ENCODE measurements around the gene DHX34.
"Not testable (repeated sequence)": the region's sequence is repeated elsewhere in the genome, so short reads cannot be mapped to it uniquely, and the experiment has no call there.

Gene DHX34, protein sequence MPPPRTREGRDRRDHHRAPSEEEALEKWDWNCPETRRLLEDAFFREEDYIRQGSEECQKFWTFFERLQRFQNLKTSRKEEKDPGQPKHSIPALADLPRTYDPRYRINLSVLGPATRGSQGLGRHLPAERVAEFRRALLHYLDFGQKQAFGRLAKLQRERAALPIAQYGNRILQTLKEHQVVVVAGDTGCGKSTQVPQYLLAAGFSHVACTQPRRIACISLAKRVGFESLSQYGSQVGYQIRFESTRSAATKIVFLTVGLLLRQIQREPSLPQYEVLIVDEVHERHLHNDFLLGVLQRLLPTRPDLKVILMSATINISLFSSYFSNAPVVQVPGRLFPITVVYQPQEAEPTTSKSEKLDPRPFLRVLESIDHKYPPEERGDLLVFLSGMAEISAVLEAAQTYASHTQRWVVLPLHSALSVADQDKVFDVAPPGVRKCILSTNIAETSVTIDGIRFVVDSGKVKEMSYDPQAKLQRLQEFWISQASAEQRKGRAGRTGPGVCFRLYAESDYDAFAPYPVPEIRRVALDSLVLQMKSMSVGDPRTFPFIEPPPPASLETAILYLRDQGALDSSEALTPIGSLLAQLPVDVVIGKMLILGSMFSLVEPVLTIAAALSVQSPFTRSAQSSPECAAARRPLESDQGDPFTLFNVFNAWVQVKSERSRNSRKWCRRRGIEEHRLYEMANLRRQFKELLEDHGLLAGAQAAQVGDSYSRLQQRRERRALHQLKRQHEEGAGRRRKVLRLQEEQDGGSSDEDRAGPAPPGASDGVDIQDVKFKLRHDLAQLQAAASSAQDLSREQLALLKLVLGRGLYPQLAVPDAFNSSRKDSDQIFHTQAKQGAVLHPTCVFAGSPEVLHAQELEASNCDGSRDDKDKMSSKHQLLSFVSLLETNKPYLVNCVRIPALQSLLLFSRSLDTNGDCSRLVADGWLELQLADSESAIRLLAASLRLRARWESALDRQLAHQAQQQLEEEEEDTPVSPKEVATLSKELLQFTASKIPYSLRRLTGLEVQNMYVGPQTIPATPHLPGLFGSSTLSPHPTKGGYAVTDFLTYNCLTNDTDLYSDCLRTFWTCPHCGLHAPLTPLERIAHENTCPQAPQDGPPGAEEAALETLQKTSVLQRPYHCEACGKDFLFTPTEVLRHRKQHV

DNA sequence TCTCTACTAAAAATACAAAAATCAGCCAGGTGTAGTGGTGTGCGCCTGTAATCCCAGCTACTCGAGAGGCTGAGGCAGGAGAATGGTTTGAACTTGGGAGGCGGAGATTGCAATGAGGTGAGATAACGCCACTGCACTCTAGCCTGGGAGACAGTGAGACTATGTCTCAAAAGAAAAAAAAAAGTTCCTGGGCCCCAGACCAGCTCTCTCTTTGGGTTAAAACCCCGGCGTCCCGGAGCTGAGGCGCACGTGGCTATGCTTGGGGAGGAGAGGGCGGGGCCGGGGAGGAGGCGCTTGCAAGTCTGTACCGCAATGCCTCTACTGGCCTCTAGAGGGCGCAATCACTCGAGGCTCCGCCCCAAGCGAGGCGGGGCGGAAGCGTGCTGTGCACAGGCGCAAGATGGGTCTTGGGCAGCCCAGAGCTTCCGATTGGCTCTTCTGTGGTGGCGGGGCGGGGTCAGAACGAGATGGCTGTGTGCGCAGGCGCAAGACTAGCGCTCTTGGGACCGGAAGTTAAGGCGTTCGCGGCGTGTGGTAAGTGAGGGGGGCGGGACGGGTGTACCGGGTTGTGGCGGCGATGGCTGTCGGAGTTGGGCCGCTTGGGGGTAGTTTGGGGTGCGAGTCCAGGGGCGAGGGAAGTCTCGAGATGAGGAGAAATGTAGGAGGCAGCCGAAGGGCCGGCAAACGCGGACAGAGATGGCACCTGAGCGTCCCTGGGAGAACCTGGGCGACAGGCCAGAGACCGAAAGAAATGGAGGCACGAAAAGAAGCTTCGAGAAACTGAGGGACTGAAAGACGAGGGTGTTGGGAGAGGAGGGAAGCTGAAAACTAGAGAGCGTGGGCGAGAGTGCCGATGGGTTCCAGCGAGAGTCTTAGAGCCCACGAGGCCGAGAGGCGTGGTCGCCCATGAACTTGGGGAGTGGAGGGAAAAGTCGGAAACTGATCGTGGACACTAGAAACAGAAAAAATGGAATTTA lies at the start of gene DHX34:
Gene DHX34, plus strand, starts transcription at position 497 of the 977 bp plus-strand sequence. CDS start 3,716 bp downstream, outside the sequence.
- H3K4me3 Mint-ChIP-seq: peak within 1 kb of the TSS; percentile 97
- no peaks in the 10 kb centered on the region for H3K9me3 Mint-ChIP-seq (ENCODE audit: low read depth)
- H3K27ac Mint-ChIP-seq: peak within 1 kb of the TSS; percentile 96
- peaks cover 10% of the 10 kb centered on the region for H3K36me3 Mint-ChIP-seq
- H3K27me3 Mint-ChIP-seq: no peaks in the 10 kb centered on the region
- H3K4me1 Mint-ChIP-seq (ENCODE audit: low read depth): peaks cover 40% of the 10 kb centered on the region

DNA sequence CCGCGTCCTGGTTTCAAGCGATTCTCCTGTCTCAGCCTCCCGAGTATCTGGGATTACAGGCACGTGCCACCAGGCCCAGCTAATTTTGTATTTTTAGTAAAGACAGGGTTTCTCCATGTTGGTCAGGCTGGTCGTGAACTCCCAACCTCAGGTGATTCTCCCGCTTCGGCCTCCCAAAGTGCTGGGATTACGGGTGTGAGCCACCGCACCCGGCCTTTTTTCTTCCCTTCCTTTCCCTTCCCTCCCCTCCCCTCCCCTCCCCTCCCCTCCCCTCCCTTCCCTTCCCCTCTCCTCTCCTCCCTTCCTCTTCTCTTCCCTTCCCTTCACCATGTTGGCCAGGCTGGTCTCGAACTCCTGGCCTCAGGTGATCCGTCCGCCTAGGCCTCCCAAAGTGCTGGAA lies 48.2 kb upstream of the DHX34 start:
- H3K27me3 Mint-ChIP-seq; H3K9me3 Mint-ChIP-seq (ENCODE audit: low read depth); H3K27ac Mint-ChIP-seq; H3K4me1 Mint-ChIP-seq (ENCODE audit: low read depth); H3K36me3 Mint-ChIP-seq; H3K4me3 Mint-ChIP-seq: not testable (repeated sequence)

DNA sequence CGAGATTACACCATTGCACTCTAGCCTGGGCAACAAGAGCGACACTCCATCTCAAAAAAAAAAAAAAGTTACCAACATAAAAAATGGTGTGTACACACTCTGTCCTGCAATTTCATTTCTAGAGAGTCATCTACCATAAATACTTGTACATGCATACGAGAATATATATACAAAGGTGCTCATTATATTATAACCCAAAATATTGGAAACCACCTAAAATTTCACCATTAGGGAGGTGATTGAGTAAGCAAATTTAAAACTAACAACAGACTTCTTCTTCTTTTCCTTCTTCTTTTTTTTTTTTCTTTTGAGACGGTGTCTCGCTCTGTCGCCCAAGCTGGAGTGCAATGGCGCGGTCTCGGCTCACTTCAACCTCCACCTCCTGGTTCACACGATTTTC lies 46.9 kb upstream of the DHX34 start:
- no peak overlapping the region for H3K27ac Mint-ChIP-seq
- H3K36me3 Mint-ChIP-seq: no peaks in the 10 kb centered on the region
- no peak overlapping the region for H3K4me3 Mint-ChIP-seq
- peaks cover 6% of the 10 kb centered on the region for H3K27me3 Mint-ChIP-seq
- H3K9me3 Mint-ChIP-seq (ENCODE audit: low read depth): no peaks in the 10 kb centered on the region
- peaks cover 6% of the 10 kb centered on the region for H3K4me1 Mint-ChIP-seq (ENCODE audit: low read depth)

DNA sequence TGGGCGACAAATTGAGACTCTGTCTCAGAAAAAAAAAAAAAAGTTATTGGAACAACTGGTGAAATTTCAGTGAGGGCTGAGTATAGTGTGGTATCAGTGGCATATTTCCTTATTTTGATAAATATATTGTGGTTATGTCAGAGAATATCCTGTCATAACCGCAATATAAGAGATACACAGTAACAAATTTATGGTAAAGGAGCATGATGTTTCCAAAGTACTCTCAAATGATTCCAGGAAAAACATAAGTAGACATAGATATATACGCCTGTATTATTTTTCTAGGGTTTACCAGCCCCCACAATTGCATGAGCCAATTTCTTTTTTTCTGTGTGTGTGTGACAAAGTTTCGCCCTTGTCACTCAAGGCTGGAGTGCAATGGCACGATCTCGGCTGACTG lies 45.1 kb upstream of the DHX34 start:
- H3K4me3 Mint-ChIP-seq: no peak overlapping the region
- no peaks in the 10 kb centered on the region for H3K9me3 Mint-ChIP-seq (ENCODE audit: low read depth)

DNA sequence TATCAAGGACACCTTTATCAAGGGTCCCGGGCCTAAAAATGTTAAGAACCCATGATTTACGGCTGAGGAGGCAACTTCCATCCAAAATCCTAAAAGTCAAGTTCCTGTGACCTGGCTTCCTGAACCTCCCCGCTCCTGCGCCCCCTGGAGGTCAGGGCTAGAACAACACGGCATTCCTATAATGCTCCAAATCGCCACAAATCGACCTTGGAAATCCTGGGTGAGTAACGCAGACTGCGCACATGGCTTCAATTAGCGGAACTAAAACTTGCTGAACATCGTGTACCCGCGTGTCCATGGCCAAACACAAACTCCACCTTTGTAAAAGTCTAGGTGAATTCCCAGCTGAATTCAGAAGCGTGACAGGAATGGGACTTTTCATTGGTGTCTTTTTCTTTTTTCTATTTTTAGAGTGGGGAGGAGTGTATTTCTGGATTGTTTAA lies 43.8 kb upstream of the DHX34 start:
- Mint-ChIP-seq H3K27ac (no peak overlapping the region), H3K4me1 (ENCODE audit: low read depth) (peaks cover 6% of the 10 kb centered on the region), H3K4me3 (no peak overlapping the region), H3K9me3 (ENCODE audit: low read depth) (no peaks in the 10 kb centered on the region), H3K36me3 (no peaks in the 10 kb centered on the region), H3K27me3 (peaks cover 6% of the 10 kb centered on the region)

More for the DNA sequence above, 45.1 kb upstream of the DHX34 start:
- no peak overlapping the region for H3K27ac Mint-ChIP-seq
- H3K36me3 Mint-ChIP-seq: no peaks in the 10 kb centered on the region
- peaks cover 6% of the 10 kb centered on the region for H3K4me1 Mint-ChIP-seq (ENCODE audit: low read depth)
- H3K27me3 Mint-ChIP-seq: peaks cover 6% of the 10 kb centered on the region

DNA sequence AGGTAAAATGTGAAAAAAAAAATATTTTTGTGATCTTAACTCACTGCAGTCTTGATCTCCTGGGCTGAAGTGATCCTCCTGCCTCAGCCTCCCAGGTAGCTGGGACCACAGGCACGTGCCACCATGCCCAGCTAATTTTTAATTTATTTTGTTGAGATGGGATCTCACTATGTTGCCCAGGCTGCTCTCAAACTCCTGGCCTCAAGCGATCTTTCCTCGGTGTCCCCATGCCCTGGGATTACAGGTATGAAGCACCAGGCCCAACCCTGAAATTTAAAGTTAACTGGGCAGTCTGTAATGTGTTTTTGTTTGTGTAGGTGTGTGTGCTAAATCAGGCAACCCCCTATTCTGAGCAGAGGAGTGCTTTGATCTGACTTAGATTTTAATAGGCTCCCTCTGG lies 42.8 kb upstream of the DHX34 start:
- no peaks in the 10 kb centered on the region for H3K9me3 Mint-ChIP-seq (ENCODE audit: low read depth)
- H3K27me3 Mint-ChIP-seq: peaks cover 6% of the 10 kb centered on the region
- peaks cover 6% of the 10 kb centered on the region for H3K4me1 Mint-ChIP-seq (ENCODE audit: low read depth)
- no peak overlapping the region for H3K27ac Mint-ChIP-seq
- H3K4me3 Mint-ChIP-seq: no peak overlapping the region
- H3K36me3 Mint-ChIP-seq: no peaks in the 10 kb centered on the region

DNA sequence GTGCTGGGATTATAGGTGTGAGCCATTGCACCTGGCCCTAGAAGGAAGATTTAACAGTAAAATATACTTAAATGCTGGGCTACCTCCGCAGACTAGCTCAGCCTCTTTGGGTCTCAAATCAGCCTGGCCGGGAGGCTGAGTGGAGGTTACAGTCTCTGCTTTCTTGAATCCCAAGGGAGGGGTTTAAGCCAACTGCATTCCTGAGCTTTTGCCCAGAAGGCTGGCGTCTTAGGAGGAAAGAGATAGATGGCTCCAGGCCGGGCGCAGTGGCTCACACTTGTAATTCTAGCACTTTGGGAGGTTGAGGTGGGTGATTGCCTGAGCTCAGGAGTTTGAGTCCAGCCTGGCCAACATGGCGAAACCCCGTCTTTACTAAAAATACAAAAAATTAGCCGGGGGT lies 40.1 kb upstream of the DHX34 start:
- Mint-ChIP-seq H3K27me3 (peaks cover 6% of the 10 kb centered on the region), H3K4me1 (ENCODE audit: low read depth) (peaks cover 6% of the 10 kb centered on the region), H3K9me3 (ENCODE audit: low read depth) (no peaks in the 10 kb centered on the region), H3K27ac (no peak overlapping the region), H3K4me3 (no peak overlapping the region), H3K36me3 (no peaks in the 10 kb centered on the region)

DNA sequence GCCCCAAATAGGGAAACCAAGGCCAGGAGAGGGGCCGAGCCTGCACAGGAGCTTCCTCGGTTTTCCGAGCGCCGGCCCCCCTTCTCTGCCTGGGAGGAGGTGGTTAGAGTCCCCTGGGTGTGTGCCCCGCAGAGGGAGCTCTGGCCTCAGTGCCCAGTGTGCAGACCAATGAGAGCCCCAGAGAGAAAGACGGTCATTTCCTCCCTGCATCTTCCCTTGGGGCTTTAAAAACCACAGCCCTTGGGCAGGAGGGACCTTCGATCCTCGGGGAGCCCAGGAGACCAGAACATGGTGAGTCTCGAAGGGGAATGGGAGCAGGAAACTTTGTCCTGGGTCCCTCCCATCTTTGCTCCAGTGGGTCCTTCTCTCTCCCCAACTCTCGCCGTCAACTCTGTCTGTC lies 39.5 kb upstream of the DHX34 start, which contains the start of gene C5AR1:
Gene C5AR1, plus strand, starts transcription at position 254 of the 400 bp plus-strand sequence. Its CDS starts 35 bp downstream, at position 289.
- no peak within 1 kb of the TSS for H3K4me3 Mint-ChIP-seq
- H3K27ac Mint-ChIP-seq: no peak within 1 kb of the TSS
- no peaks in the 10 kb centered on the region for H3K36me3 Mint-ChIP-seq
- H3K27me3 Mint-ChIP-seq: peaks cover 6% of the 10 kb centered on the region
- H3K9me3 Mint-ChIP-seq (ENCODE audit: low read depth): no peaks in the 10 kb centered on the region
- H3K4me1 Mint-ChIP-seq (ENCODE audit: low read depth): peaks cover 6% of the 10 kb centered on the region

DNA sequence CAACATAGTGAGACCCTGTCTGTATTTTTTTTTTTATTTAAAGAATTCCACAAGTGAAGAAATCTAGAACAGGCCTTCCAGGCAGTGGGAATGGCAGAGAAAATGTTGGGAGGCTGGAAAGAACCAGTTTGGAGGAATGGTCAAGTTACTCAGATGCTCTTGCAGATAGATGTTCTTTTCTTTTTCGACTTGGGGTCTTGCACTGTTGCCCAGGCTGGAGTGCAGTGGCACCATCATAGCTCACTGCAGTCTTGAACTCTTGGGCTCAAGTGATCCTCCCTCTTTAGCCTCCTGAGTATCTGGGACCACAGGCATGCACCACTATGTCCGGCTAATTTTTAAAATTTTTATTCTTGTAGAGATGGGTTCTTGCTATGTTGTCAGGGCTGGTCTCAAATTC lies 38.8 kb upstream of the DHX34 start:
- no peak overlapping the region for H3K4me3 Mint-ChIP-seq
- peaks cover 4% of the 10 kb centered on the region for H3K27me3 Mint-ChIP-seq
- H3K4me1 Mint-ChIP-seq (ENCODE audit: low read depth): peaks cover 3% of the 10 kb centered on the region
- no peaks in the 10 kb centered on the region for H3K9me3 Mint-ChIP-seq (ENCODE audit: low read depth)
- no peak overlapping the region for H3K27ac Mint-ChIP-seq
- no peaks in the 10 kb centered on the region for H3K36me3 Mint-ChIP-seq

DNA sequence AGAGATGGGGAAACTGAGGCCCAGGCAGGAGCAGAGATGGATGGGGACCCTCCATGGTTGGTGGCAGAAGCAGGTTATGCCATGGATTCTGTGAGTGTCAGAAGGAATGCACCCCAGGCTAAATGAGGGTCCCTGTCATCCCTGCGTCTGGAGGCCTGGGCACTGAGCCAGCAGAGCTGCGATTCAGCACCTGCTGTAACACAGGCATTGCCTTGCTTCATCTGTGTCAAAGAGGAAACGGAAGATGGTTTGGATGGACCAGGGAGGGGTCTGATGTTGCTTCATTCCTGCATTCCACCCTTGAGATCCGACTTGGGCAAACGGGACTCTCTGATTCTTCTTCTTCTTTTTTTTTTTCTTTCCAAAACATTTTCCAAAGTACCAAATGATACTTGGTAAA lies 38.3 kb upstream of the DHX34 start:
- peaks cover 3% of the 10 kb centered on the region for H3K4me1 Mint-ChIP-seq (ENCODE audit: low read depth)
- H3K9me3 Mint-ChIP-seq (ENCODE audit: low read depth): no peaks in the 10 kb centered on the region
- no peak overlapping the region for H3K4me3 Mint-ChIP-seq
- no peak overlapping the region for H3K27ac Mint-ChIP-seq
- H3K27me3 Mint-ChIP-seq: peaks cover 2% of the 10 kb centered on the region
- H3K36me3 Mint-ChIP-seq: no peaks in the 10 kb centered on the region

DNA sequence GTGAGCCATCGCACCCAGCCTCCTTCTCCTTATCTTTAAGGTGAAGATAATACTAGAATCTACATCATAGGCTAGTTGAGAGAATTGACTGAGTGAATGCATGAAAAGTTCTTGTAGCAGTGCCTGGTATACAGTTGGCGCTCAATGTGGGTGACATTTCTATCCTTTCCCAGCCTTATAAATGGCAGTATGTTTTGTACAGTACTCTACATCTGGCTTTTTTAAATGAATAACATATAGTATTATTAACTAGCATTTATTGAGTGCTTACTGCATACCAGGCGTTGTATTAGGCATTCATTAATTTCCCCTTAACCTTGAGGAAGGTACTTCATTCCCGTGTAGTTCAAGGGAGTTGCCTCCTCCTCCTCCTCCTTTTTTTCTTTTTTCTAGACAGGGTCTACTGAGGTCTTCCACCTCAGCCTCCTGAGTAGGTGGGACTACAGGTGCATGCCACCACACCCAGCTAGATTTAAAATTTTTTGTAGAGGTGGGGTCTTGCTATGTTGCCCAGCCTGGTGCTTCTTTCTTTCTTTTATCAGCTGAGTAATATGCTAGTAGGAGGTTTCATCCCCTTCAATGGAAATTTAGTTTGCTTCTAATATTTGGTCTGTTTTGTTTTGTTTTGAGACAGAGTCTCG lies 36.6 kb upstream of the DHX34 start:
- Mint-ChIP-seq H3K4me3 (no peak overlapping the region), H3K9me3 (ENCODE audit: low read depth) (no peaks in the 10 kb centered on the region), H3K27ac (no peak overlapping the region), H3K4me1 (ENCODE audit: low read depth) (peaks cover 3% of the 10 kb centered on the region), H3K36me3 (no peaks in the 10 kb centered on the region), H3K27me3 (peaks cover 4% of the 10 kb centered on the region)

DNA sequence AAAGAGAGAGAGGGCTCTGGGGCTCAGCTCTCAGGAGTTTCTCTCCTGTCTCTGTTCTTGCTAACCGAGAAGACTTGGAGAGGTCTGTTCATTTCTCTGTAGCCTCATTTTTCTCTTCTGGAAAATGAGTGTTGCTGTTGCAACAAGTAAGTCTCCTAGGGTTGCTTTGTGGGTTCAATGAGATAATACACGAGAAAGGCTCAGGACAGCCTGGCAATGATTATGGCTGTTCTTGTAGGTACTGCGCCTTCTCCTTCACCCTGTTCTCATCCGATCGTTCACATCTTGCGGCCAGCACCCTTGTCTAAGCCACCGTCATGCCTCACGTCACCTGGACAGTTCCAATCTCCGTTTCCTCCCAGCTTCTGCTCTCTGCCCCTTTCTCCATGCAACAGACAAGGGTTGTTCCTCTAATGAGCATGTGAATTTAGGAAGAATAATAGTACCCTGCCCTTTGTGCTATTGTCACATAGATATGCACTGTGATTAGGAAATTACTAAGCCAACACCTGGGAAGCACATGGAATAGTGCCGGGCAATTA lies 35.3 kb upstream of the DHX34 start:
- H3K9me3 Mint-ChIP-seq (ENCODE audit: low read depth): no peaks in the 10 kb centered on the region
- H3K27me3 Mint-ChIP-seq: peaks cover 4% of the 10 kb centered on the region
- H3K36me3 Mint-ChIP-seq: no peaks in the 10 kb centered on the region
- H3K4me3 Mint-ChIP-seq: no peak overlapping the region
- peaks cover 3% of the 10 kb centered on the region for H3K4me1 Mint-ChIP-seq (ENCODE audit: low read depth)
- H3K27ac Mint-ChIP-seq: no peak overlapping the region

DNA sequence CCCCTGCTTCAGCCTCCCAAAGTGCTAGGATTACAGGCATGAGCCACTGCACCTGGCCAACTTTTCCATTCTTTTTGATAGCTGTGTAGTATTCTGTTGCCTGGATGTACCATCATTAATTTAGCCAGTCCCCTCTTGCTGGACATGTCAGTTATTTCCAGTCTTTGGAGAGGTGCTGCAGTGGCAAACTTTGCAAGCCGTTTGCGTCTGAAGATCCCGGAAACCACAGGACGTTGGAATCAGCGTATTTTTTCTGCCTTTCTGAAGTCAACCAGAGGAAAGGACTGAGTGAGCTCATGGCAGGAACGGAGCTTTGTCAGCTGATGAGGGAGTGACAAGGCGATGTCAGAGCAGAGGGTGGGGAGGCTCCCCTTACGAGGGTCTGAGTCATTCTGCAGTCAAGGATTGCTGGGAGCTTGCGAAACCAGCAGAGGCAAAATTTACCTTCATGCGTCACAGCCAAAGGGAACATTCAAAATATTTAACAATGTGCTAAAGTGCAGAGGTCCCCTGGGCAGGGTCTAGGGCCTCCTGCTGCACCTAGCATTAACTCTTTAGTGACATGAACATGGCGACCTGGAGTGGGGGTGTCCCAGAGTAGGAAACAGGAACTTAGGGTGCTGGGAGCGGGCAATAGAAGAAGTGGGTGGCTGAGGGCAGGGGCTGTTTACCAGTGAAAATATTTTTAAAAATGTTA lies 33.8 kb upstream of the DHX34 start:
- H3K27me3 Mint-ChIP-seq: peaks cover 4% of the 10 kb centered on the region
- H3K4me3 Mint-ChIP-seq: no peak overlapping the region
- H3K36me3 Mint-ChIP-seq: no peaks in the 10 kb centered on the region
- H3K9me3 Mint-ChIP-seq (ENCODE audit: low read depth): no peaks in the 10 kb centered on the region
- peaks cover 3% of the 10 kb centered on the region for H3K4me1 Mint-ChIP-seq (ENCODE audit: low read depth)
- H3K27ac Mint-ChIP-seq: no peak overlapping the region
